Measurements from ENCODE around the gene CEP57. TPM values are rescaled to one million over a fixed set of nuclear protein-coding genes. Genes with fewer than 3 reads are reported as not detected.

CEP57 gene
- total and polyA plus RNA-seq, 2 of the 4 experiments (the other 2 are of a cell fraction): 14.5 to 30.5 TPM

DNA sequence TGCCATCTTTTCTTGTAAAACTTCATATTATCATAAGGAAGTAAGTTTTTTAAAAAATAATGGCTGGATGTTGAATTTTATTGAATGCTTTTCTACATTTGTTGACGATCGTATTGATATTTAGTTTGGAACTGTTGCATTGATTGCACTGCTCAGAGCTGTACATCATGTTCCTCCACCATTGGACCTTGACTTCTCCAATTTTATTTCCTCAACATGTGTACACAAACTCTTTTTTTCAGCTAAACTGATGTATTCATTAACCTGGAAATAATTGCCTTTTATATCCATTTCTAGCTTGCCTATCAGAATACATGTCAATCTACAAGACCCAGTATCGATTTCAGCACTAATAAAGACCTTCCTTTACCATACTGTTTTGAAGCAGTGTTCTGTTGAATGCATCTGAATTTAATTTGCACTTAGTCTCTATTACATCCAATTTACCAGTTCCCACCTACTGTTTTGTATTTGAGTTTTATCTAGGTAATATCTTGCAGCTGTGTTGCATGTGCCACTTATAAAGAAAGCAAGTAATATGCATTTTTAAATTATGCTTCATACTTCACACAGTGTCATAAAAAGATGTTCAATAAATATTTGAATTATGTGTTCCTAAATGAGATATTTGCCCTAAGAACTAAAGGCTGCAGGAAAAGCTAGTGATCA, 5.5 kb downstream of the CEP57 start:
- Histone ChIP-seq H2BK20ac (ENCODE audit: low read depth, low read length) (no peak overlapping the region), H3K27ac (ENCODE audit: insufficient read depth, low read length) (no peak overlapping the region), H2BK5ac (ENCODE audit: low read depth, low read length, poor library complexity, severe bottlenecking) (no peak overlapping the region), H2AK9ac (replicated peaks; ENCODE audit: low read depth, low read length, poor library complexity) (no peak overlapping the region), H4K5ac (ENCODE audit: low read depth, low read length) (no peak overlapping the region), H3K14ac (replicated peaks; ENCODE audit: low read depth, low read length) (no peak overlapping the region), H3K56ac (ENCODE audit: extremely low read depth, insufficient read depth, low read length) (no peak overlapping the region), H4K91ac (ENCODE audit: insufficient read depth, low read depth, low read length) (no peak overlapping the region), H3K4me1 (ENCODE audit: control insufficient read depth, insufficient read depth, low read length) (no peaks in the 10 kb centered on the region), H2AFZ (replicated peaks; ENCODE audit: low read length, poor library complexity) (no peak overlapping the region), H3K9me1 (ENCODE audit: insufficient read depth, low read length) (0 out of 2 replicates have a peak, but pooled peaks cover 2% of the 10 kb centered on the region), H3K4ac (ENCODE audit: low read depth, low read length) (no peak overlapping the region), H3K36me3 (ENCODE audit: control insufficient read depth, insufficient read depth, low read length) (peaks cover 3% of the 10 kb centered on the region; the same call in 1 of the 2 replicates), H2AK5ac (ENCODE audit: low read depth, low read length) (no peak overlapping the region), H4K20me1 (ENCODE audit: insufficient read depth, low read length) (peaks cover 3% of the 10 kb centered on the region; the same call in 1 of the 2 replicates), H3K27me3 (ENCODE audit: control insufficient read depth, insufficient read depth, low read length) (no peaks in the 10 kb centered on the region), H3K4me3 (ENCODE audit: insufficient read depth, low read depth, low read length) (no peak overlapping the region), H3K9ac (ENCODE audit: low read depth, low read length) (no peak overlapping the region), H3K23ac (ENCODE audit: low read depth, low read length) (no peak overlapping the region), H3K79me1 (ENCODE audit: low read depth in 1 of 2, low read length in 2 of 2) (peaks cover 15 to 70% of the 10 kb centered on the region in 2 experiments), H4K8ac (ENCODE audit: low read depth in 2 of 2, low read length in 2 of 2) (no peak overlapping the region), H2BK15ac (ENCODE audit: low read depth, low read length) (no peak overlapping the region), H3K4me2 (ENCODE audit: low read depth, low read length) (no peak overlapping the region), H2BK120ac (ENCODE audit: low read depth, low read length) (no peak overlapping the region), H3K9me3 (ENCODE audit: control insufficient read depth, insufficient read depth, low read length) (no peaks in the 10 kb centered on the region), H3K18ac (ENCODE audit: low read depth, low read length) (no peak overlapping the region)
- no TSS peak for BruUV-seq (replicated peaks)
- POLR2A ChIA-PET (ENCODE audit: unreplicated experiment): no interaction called here
- no peak for DNase-seq
- WGBS, 2 experiments (ENCODE audit: extremely low coverage in 2 of 2, insufficient read length in 1 of 2): no CpG with 5 or more reads among the region's 3 CpGs
- TF ChIP-seq MXI1 (IDR thresholded peaks at IDR 0.05; ENCODE audit: borderline replicate concordance, low read depth, low read length) (no peak), SMC3 (IDR thresholded peaks at IDR 0.05; ENCODE audit: low read depth, low read length) (no peak), MAZ (IDR thresholded peaks at IDR 0.05; ENCODE audit: borderline replicate concordance, low read depth, low read length) (no peak), RCOR1 (IDR thresholded peaks at IDR 0.05; ENCODE audit: insufficient replicate concordance, low read length) (no peak), USF2 (IDR thresholded peaks at IDR 0.05; ENCODE audit: low read depth, low read length) (no peak), NFE2L2 (IDR thresholded peaks at IDR 0.05; ENCODE audit: low read depth, low read length) (no peak), CEBPB (IDR thresholded peaks at IDR 0.05; ENCODE audit: low read depth, low read length) (no peak), RAD21 (IDR thresholded peaks at IDR 0.05; ENCODE audit: low read length) (no peak), CHD1 (IDR thresholded peaks at IDR 0.05; ENCODE audit: low read depth, low read length) (no peak), FOS (IDR thresholded peaks at IDR 0.05; ENCODE audit: low read depth, low read length) (no peak)
- TF ChIP-seq, protein P1, sequence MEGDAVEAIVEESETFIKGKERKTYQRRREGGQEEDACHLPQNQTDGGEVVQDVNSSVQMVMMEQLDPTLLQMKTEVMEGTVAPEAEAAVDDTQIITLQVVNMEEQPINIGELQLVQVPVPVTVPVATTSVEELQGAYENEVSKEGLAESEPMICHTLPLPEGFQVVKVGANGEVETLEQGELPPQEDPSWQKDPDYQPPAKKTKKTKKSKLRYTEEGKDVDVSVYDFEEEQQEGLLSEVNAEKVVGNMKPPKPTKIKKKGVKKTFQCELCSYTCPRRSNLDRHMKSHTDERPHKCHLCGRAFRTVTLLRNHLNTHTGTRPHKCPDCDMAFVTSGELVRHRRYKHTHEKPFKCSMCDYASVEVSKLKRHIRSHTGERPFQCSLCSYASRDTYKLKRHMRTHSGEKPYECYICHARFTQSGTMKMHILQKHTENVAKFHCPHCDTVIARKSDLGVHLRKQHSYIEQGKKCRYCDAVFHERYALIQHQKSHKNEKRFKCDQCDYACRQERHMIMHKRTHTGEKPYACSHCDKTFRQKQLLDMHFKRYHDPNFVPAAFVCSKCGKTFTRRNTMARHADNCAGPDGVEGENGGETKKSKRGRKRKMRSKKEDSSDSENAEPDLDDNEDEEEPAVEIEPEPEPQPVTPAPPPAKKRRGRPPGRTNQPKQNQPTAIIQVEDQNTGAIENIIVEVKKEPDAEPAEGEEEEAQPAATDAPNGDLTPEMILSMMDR (conservative IDR thresholded peaks at IDR 0.05; ENCODE audit: low read depth, low read length): no peak
- TF ChIP-seq, protein P2, sequence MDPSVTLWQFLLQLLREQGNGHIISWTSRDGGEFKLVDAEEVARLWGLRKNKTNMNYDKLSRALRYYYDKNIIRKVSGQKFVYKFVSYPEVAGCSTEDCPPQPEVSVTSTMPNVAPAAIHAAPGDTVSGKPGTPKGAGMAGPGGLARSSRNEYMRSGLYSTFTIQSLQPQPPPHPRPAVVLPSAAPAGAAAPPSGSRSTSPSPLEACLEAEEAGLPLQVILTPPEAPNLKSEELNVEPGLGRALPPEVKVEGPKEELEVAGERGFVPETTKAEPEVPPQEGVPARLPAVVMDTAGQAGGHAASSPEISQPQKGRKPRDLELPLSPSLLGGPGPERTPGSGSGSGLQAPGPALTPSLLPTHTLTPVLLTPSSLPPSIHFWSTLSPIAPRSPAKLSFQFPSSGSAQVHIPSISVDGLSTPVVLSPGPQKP (IDR thresholded peaks at IDR 0.05; ENCODE audit: borderline replicate concordance, low read depth, low read length): no peak
- intact Hi-C loops (cut with micrococcal nuclease) (no loop called here), in situ Hi-C loops (cut with MboI; ENCODE audit: low sequenced_read_pairs) (no loop called here), dilution Hi-C loops (cut with HindIII; ENCODE audit: low sequenced_read_pairs, unreplicated experiment) (no loop called here)
- CTCF ChIA-PET: no interaction called here
- no peak for ATAC-seq (ENCODE audit: low read depth)

Measured in IMR-90 (cell line).